ENCODE results near the gene SORBS2.

Gene SORBS2

DNA sequence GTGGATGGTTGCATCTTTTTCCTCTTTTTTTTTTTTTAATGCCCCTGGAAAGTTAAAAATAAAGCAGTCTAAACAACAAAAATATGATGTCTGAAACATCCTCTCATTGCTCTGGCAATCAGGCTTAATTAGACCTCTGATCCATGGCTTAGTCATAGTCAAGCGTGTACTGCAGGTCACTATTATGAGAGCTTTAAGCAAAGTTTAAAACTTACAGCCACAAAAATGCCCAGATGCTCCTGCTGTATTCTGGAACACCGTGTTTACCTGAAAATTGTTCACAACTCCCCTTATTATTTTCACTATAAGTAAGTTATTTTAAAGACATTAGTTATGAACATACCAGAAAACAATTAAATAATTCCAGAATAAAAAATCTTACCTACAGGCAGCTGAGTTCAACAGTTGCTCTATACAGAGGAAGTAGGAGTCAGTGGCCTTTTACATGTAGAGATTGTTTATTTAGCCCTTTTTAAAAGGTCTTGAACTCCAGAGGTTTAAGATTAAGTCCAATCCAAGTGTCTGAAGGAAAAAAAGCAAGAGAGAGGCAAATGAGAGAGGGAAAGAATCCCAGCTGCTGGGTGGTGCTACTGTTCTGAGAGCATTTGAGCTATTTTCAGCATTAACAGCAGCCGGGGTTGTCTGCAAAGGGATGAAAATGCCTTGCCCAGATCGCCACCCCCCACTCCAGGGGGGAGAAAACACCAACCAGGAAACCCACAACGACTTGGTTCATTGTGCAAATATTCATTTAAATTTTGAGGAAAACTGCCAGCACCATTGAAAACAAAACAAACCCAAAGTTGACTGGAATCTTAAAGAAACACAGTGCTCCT is 36.9 kb downstream of the SORBS2 start:
- in situ Hi-C loops (cut with HindIII; ENCODE audit: low sequenced_read_pairs), result no loop called here

- in situ Hi-C loops (cut with HindIII; ENCODE audit: low sequenced_read_pairs), result no loop called here
Observed at GRCh38 chr4:185774131-185774653, 37.8 kb downstream of the SORBS2 start.

DNA sequence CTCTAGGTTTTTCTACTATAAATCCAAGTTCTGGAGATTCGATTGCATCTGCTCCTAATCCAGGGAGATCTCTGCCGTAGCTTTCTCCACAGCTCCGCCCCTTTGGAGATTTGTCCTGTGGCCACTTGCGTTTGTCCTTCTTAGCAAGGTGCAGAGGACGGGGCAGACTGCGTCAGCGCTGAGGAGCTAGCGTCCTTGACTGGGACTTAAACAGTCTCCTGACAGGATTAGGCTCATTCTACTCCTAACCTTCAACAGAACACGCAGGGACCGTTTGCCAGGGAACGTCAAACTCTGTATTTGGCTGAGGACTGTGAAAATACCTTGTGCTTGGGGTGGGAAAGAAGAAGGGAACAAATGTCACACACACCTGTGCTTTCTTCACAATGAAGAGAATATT is 38.6 kb downstream of the SORBS2 start:
- in situ Hi-C loops (cut with HindIII; ENCODE audit: low sequenced_read_pairs), result no loop called here

- in situ Hi-C loops (cut with HindIII; ENCODE audit: low sequenced_read_pairs), result no loop called here
Observed at GRCh38 chr4:185772391-185773093, 39.5 kb downstream of the SORBS2 start.

GRCh38 chr4:185771711-185772390 is 40.1 kb downstream of the SORBS2 start:
- in situ Hi-C loops (cut with HindIII; ENCODE audit: low sequenced_read_pairs), result no loop called here

DNA sequence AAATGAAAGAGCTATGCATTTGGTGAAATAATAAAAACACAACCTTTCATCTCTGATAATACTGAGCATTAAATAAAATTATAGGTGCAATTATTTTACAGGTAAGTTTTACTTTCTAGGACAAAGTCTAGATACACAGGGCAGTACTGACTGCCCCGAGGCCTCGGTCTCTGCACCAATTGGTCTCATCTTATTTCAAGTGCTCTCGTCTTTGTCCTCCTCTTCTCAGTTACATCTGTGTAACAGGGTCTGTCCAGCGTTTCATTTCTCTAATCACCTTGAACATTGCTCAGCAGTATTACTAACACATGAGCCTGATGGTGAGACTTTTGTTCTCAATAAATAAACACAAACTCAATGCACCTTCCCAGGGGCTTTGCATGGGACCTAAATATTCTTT is 44.5 kb downstream of the SORBS2 start:
- in situ Hi-C loops (cut with HindIII; ENCODE audit: low sequenced_read_pairs), result no loop called here

GRCh38 chr4:185764876-185765275 is 47.1 kb downstream of the SORBS2 start:
- in situ Hi-C loops (cut with HindIII; ENCODE audit: low sequenced_read_pairs), result no loop called here

- in situ Hi-C loops (cut with HindIII; ENCODE audit: low sequenced_read_pairs), result no loop called here
Observed at GRCh38 chr4:185761352-185762235, 50.4 kb downstream of the SORBS2 start.

DNA sequence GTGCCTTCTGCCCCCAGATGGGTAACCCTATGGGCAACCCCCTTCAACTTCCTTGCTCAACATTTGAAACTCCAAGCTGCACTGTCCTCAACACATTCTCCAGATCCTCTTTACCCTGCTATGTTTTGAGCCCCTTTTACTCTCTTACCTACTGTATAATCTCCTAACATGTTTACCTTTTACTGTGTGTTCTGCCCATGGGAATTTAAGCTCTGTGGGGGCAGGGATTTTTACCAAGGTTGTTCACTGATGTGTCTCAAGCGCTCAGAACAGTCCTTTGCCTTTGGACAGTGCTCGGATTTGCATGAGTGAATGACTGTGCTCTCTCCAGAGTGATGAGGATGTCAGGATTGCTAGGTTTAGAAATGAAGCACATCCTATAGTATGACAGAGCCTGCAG is 53.2 kb downstream of the SORBS2 start:
- in situ Hi-C loops (cut with HindIII; ENCODE audit: low sequenced_read_pairs), result no loop called here

DNA sequence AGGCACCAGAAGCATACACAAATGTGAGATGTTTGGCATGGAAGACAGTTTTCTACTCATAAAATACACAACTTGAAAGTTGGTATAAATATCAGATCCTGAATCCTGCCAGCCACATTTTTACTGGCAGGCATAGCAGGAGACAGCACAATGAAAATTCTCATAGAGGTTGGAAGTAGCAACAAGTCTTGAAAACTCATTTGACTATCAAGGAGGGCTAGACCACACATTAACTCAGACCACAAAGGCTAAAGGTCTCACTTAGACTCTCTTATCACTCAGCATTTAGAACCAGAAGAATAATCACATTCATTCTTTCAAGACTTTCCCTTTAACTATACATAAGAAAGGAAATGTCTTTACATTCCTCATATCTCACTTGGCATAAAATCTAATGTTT is 56.5 kb downstream of the SORBS2 start:
- in situ Hi-C loops (cut with HindIII; ENCODE audit: low sequenced_read_pairs), result no loop called here

GRCh38 chr4:185754961-185755360 is 57.0 kb downstream of the SORBS2 start:
- in situ Hi-C loops (cut with HindIII; ENCODE audit: low sequenced_read_pairs), result no loop called here

DNA sequence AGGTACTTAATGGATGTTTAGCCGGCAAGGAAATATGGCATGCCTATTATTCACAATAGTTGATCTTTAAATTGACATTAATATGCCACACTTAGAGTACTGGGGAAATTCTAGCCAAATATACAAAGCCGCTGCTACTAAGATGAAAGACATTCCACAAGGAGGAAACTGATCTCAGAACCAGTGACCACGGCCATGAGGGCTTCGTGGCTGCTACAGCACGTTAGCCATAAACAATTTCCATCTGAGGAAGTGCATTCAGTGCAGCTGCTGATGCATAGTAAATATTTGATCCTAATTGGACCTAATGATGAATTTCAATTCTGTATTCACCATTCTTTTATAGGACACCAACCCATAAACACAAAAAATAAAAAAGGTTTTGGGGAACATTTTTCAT is 59.1 kb downstream of the SORBS2 start:
- in situ Hi-C loops (cut with HindIII; ENCODE audit: low sequenced_read_pairs), result no loop called here

DNA sequence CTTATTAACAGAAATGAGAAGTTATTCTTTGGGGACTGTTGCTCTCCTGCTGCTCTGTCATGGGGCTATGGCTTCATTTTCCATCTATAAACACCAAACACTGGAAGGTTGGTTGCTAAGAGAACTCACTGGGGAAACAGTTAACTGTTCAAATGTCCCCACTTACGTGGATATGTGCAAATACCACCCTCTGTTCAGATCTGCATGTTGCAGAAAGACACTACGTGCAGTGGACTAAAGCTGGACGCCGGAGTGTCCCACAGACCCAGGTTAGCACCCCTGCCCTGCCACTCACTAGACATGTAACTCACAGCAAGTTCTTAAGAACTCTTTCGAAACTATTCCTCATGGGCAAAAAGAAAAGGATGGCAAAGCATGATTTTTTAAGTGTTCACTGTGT is 62.1 kb downstream of the SORBS2 start:
- in situ Hi-C loops (cut with HindIII; ENCODE audit: low sequenced_read_pairs), result no loop called here

- in situ Hi-C loops (cut with HindIII; ENCODE audit: low sequenced_read_pairs), result no loop called here
Observed at GRCh38 chr4:185748901-185749390, 63.0 kb downstream of the SORBS2 start.

DNA sequence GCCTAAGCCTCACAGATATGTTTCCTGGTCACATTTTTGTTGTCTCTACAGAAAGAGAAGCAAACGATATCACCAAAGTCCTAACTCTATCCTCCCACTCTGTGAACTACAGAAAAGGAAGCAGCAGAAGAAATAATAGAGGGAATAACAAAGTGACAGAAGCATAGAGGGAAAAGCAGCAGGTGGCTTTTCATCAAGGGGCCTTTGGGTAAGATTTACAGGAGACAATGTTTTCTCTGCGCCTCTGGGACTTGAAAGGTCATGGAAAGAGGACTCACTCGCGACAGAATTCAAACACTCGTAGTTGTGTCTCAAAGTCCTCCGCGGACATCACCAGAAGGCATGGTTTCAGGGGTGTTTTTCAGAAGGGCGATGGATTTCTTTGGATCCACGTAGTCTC is 66.1 kb downstream of the SORBS2 start:
- in situ Hi-C loops (cut with HindIII; ENCODE audit: low sequenced_read_pairs), result no loop called here

DNA sequence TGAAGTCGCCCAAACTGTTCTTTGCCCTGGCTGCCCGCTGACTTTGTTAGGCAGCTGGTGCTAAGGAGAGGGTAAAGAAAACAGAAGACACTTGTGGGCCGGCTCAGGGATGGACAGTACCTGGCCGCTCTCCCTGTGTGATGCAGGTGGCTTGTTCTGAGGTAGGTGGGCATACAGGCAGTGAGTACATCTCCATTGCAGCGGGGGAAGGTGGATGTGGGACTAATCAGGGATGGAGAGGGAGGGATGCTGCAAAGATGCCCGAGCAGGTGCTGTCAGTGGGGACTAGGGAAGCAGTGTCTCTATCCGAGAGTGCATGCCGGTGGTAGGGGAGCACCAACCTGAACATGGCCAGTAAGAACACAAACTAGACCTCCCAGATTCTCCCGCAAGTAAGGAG is 67.0 kb downstream of the SORBS2 start:
- in situ Hi-C loops (cut with HindIII; ENCODE audit: low sequenced_read_pairs), result no loop called here

- in situ Hi-C loops (cut with HindIII; ENCODE audit: low sequenced_read_pairs), result no loop called here
Observed at GRCh38 chr4:185744488-185744862, 67.5 kb downstream of the SORBS2 start.

GRCh38 chr4:185743722-185744487 is 68.1 kb downstream of the SORBS2 start:
- in situ Hi-C loops (cut with HindIII; ENCODE audit: low sequenced_read_pairs), result no loop called here

- in situ Hi-C loops (cut with HindIII; ENCODE audit: low sequenced_read_pairs), result no loop called here
Observed at GRCh38 chr4:185742766-185743165, 69.2 kb downstream of the SORBS2 start.

GRCh38 chr4:185741795-185742194 is 70.2 kb downstream of the SORBS2 start:
- in situ Hi-C loops (cut with HindIII; ENCODE audit: low sequenced_read_pairs), result no loop called here

Measured in DLD1 (cell line).